KOPT-K1 (cell line): ENCODE measurements around the gene MROH8.
"Not testable (repeated sequence)": the region's sequence is repeated elsewhere in the genome, so short reads cannot be mapped to it uniquely, and the experiment has no call there.

Experiments used
- H3K27ac ChIP-seq: fragments of 200-600 bp; sonication (generic); 2 replicates; pipeline ENCODE4 v1.5.1; 2016; ENCODE audit warnings: antibody characterized with exemption, mild to moderate bottlenecking, low read depth, low read length; ENCODE audit not compliant: poor library complexity, severe bottlenecking
- H3K36me3 ChIP-seq: fragments of 200-600 bp; sonication (generic); 2 replicates; pipeline ENCODE4 v1.5.1; 2017; ENCODE audit warnings: antibody characterized with exemption, mild to moderate bottlenecking, low read length, moderate library complexity; ENCODE audit not compliant: insufficient read depth
- H3K9me3 ChIP-seq: fragments of 200-600 bp; sonication (generic); 2 replicates; pipeline ENCODE4 v1.5.1; 2017; ENCODE audit warnings: antibody characterized with exemption, low read length, mild to moderate bottlenecking; ENCODE audit not compliant: insufficient read depth, poor library complexity, severe bottlenecking

MROH8 gene

DNA sequence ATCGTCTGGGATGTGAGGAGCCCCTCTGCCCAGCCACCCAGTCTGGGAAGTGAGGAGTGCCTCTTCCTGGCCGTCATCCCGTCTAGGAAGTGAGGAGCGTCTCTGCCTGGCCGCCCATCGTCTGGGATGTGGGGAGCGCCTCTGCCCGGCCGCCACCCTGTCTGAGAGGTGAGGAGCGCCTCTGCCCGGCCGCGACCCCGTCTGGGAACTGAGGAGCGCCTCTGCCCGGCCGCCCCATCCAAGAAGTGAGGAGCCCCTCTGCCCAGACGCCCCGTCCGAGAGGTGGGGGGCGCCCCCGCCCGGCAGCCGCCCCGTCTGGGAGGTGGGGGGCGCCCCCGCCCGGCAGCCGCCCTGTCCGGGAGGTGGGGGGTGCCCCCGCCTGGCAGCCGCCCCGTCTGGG lies 28.5 kb downstream of the MROH8 start:
- H3K27ac ChIP-seq, H3K36me3 ChIP-seq, H3K9me3 ChIP-seq: not testable (repeated sequence)

DNA sequence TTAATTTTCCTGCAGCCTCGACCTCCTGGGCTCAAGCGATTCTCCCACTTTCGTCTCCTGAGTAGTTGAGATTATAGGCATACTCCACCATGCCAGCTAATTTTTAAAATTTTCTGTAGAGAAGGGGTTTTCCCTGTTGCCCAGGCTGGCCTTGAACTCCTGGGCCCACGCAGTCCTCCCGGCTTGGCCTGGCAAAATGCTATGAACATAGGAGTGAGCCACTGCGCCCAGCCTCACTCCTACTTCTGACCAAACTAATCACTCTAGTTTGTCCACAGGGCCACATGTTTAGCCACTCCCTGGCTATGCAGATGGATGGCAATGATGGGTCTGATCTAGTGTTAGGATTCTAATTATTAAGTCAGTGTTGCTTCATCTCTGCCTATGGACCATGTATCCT lies 32.1 kb downstream of the MROH8 start:
- Histone ChIP-seq H3K27ac (no peak overlapping the region), H3K36me3 (no peaks in the 10 kb centered on the region), H3K9me3 (no peaks in the 10 kb centered on the region)

DNA sequence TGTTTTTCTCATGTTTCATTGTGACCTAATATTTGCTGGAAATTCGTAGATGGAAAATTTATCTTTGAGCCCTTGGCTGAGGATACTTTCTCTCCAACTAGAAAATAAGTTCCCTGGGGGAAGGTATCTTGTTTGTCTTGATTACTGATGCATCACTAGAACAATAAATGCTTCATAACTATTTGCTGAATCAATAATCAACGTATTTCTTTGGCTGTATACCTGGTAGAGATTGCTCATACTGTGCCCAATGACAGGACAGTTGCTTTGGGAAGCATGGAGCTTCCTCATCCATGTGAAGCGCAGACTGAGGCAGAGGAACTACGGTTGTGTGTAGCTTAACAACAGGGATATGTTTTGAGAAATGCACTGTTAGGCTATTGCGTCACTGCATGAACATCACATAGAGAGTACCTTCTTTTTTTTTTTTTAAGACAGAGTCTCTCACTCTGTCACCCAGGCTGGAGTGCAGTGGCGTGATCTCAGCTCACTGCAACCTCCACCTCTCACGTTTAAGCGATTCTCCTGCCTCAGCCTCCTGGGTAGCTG lies 34.4 kb downstream of the MROH8 start:
- no peak overlapping the region for H3K27ac ChIP-seq
- H3K9me3 ChIP-seq, result no peaks in the 10 kb centered on the region
- H3K36me3 ChIP-seq, result no peaks in the 10 kb centered on the region

DNA sequence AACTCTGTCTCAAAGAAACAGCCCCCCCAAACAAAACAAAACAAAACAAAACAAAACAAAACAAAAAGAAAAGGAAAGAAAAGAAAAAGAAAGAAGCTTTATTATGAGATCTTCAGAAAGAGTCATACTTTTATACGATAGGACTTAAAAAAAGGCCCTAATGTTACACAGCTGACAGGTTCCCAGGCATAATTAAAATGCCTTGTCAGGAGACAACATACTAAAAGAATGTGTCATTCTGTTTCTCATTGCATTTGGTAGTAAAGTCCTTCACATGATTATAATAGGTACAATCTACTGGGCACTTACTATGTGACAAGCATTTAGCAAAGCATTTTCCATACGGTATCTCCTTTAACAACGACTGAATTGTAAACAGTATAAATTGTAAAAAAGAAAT lies 36.6 kb downstream of the MROH8 start:
- H3K36me3 ChIP-seq, result no peaks in the 10 kb centered on the region
- no peaks in the 10 kb centered on the region for H3K9me3 ChIP-seq
- no peak overlapping the region for H3K27ac ChIP-seq

DNA sequence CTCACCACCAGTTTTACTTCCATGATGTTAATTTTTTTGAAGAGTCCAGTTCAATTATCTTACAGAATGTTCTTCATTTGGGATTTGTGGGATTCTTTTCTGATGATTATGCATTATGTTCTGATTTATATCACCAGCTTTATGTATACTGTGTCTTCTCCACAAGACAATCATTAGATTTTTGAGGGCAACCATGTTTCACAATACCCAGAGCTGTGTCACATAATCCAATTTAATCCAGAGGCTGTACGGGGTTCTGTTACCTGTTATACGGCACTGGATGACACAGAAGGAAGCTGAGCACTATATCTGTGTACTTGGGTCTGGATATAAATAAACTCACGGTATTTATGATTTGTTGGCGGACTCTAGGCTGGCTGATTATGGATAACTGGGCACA lies 41.8 kb downstream of the MROH8 start:
- no peaks in the 10 kb centered on the region for H3K36me3 ChIP-seq
- no peaks in the 10 kb centered on the region for H3K9me3 ChIP-seq
- no peak overlapping the region for H3K27ac ChIP-seq

DNA sequence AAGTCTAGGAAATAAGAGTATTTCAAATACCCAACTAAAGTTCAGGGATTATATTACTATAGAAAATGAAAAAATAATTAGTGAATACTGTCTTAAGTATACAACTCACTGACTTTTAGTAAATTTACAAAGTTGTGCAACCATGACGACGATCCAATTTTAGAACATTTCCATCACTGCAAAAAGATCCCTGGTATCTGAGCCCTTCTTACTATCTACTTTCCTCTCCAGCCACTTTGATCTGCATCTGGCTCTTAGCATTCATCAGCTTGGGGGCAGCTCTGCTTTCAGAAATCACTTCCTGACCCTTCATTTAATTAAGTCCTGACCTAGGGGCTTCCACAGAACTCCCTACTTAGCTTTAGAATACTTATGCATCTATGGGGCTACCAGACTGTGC lies 45.4 kb downstream of the MROH8 start:
- H3K36me3 ChIP-seq, result no peaks in the 10 kb centered on the region
- no peak overlapping the region for H3K27ac ChIP-seq
- H3K9me3 ChIP-seq, result no peaks in the 10 kb centered on the region

DNA sequence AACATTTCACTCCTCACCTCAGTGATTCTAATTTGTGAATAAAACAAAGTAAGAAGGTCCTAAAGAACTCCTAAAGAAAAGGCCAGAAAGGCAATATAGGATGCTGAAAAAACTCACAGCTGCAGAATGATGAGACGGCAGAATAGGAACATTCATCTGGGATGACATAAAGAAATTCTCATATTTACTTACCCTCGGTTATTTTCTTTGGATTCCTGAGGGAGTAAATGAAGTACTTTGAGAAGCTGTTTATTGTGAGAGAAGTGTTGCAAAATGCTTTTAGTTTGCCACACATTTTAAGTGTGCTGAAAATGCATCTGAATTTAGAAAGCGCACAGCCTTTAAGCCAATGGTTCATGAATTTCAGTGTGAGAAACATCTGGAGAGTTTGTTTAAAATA lies 47.9 kb downstream of the MROH8 start:
- H3K9me3 ChIP-seq, result no peaks in the 10 kb centered on the region
- H3K36me3 ChIP-seq, result no peaks in the 10 kb centered on the region
- no peak overlapping the region for H3K27ac ChIP-seq

DNA sequence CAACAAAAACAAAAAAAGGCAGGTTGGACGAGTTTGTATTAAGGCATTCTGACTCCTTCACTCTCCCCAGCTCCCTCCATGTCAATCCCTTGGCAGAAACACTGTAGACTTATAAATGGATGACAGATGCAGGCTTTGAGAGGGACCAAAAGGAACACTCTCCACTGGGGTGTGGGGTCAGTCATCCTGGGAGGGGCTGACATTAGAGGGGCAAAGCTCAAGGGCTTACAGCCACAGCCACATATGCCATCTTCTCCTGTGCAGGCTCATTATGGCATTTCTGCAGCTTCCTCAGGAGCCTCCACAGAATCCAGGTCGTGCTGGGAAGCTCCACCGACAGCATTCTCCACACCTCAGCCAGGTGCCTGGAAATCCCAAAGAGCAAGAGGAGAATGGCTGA lies 50.5 kb downstream of the MROH8 start:
- Histone ChIP-seq H3K9me3 (peaks cover 4% of the 10 kb centered on the region), H3K27ac (no peak overlapping the region), H3K36me3 (no peaks in the 10 kb centered on the region)

DNA sequence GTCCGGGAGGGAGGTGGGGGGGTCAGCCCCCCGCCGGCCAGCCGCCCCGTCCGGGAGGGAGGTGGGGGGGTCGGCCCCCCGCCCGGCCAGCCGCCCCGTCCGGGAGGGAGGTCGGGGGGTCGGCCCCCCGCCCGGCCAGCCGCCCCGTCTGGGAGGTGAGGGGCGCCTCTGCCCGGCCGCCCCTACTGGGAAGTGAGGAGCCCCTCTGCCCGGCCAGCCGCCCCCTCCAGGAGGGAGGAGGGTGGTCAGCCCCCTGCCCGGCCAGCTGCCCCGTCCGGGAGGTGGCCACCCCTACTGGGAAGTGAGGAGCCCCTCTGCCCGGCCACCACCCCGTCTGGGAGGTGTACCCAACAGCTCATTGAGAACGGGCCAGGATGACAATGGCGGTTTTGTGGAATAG lies 53.1 kb downstream of the MROH8 start:
- not testable (repeated sequence) for H3K27ac ChIP-seq, H3K9me3 ChIP-seq, H3K36me3 ChIP-seq

DNA sequence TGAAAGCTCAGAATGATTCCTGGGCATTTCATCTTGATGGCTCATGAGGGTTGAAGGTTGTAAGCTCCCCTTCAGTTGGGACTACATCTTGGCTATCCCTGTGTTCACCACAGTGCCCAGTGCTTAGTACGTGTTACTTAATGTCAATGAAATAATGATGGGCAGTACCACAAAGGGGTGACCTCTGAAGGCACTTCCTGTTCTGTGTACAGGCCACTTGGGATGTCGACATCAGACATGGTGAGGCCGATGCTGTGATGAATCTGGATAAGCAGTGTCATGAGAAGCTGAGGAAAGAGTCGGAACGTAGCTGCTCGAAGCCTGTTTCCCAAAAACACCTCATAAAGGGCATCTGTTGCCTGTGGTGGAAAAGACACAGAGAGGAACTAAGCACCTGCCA lies 55.9 kb downstream of the MROH8 start:
- Histone ChIP-seq H3K9me3 (peaks cover 4% of the 10 kb centered on the region), H3K27ac (no peak overlapping the region)

DNA sequence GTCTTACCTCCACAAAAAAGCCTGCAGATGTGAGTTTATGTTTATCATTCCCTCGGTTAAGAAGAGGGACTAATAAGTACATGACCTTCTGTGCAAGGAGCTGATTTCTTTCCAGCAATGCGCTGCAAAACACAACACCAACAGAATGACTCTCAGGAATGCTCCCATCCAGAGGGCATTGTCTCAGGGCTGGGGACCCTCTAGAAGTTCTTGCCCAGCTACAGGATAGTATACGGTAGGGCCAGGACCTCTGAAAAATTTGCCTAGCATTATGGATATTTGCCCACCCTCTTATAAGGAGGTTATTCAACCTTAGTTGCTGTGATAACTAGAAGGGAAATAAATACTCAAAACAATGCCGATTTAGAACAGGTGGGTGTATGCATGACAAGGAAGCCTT lies 58.9 kb downstream of the MROH8 start:
- Histone ChIP-seq H3K36me3 (no peaks in the 10 kb centered on the region), H3K27ac (no peak overlapping the region), H3K9me3 (peaks cover 4% of the 10 kb centered on the region)

More for the DNA sequence above, 55.9 kb downstream of the MROH8 start:
- H3K36me3 ChIP-seq, result no peaks in the 10 kb centered on the region

DNA sequence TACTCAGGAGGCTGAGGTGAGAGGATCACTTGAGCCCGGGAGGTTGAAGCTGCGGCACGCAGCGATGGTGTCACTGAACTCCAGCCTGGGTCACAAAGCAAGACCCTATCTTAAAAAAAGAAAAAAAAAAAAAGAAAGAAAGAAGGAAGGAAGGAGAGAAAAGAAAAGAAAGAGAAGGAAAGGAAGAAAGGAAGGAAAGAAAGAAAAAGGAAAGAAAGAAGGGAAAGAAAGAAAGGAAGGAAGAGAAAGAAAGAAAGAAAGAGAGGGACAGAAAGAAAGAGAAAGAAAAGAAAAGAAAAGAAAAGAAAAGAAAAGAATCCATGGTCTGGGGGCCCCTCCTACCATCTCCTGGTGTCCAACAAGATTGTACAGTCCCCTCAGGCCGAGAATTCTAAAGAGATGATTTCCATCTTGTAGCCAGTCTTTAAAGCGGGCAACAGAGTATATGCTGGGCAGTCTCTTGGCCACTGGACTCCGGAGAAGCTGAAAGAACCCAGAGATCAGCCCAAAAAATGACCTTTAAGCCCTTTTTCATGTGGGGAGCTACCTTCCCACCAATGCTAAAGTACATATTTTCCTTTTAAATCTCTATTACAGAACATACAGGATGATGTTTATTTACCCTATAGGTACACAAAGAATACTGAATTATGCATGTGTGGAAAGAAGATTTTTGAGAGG lies 59.9 kb downstream of the MROH8 start:
- no peaks in the 10 kb centered on the region for H3K36me3 ChIP-seq
- H3K9me3 ChIP-seq, result no peaks in the 10 kb centered on the region
- no peak overlapping the region for H3K27ac ChIP-seq

DNA sequence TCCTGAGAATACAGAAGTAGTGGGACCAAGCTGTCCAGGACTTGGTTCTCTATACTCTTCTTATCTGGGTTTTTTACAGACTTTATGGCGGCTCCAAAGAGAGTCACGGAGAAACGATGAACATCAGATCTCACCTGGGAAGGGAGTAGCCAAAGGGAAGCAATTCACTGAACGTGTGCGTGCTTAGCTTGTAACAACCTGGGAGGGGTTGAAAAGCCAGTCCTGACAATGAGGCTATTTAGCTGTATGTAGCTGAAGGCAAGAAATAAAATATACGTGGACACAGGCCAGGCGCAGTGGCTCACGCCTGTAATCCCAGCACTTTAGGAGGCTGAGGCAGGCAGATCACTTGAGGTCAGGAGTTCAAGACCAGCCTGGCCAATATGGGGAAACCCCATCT lies 65.3 kb downstream of the MROH8 start:
- H3K9me3 ChIP-seq, result no peaks in the 10 kb centered on the region
- no peak overlapping the region for H3K27ac ChIP-seq
- H3K36me3 ChIP-seq, result no peaks in the 10 kb centered on the region

DNA sequence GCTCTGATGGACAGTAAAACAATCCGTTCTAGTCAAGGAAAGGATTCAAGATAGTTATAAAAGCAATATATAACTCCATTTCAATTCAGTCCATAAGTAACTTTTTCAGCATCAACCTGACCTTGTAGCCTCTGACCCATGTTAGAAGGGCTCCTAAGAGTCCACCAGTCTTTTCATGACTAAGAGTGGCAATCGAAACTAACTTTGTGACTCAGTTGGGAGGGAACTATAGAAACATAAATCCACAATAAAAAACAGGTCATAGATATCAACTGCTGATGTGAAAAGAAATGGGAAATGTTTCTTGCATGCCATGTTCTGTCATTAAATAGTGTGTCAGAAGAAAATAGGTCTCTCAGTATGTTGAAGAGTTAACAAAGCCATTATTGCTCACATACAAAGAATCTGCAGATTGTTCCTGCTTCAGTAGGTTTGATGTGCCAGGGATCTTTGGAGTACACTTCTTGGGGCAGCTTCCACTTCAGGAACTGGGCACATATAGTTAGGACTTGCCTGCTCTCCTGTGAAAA lies 67.4 kb downstream of the MROH8 start:
- no peaks in the 10 kb centered on the region for H3K36me3 ChIP-seq
- no peak overlapping the region for H3K27ac ChIP-seq
- H3K9me3 ChIP-seq, result no peaks in the 10 kb centered on the region

DNA sequence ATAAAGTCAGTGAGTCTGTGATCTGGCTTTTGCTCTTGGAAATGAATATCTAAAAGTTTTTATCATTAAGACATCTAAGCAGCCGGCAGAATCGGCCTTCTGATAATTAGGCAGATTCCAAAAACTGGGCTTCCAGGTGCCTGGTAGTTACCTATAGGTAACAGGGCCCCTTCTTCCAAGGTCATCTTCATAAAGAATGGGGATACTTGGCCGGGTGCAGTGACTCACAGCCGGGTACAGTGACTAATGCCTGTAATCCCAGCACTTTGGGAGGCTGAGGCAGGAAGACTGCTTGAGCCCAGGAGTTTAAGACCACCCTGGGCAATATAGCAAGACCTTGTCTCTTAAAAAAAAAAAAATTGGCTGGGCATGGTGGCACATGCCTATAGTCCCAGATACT lies 70.7 kb downstream of the MROH8 start:
- Histone ChIP-seq H3K36me3 (no peaks in the 10 kb centered on the region), H3K9me3 (no peaks in the 10 kb centered on the region), H3K27ac (no peak overlapping the region)

DNA sequence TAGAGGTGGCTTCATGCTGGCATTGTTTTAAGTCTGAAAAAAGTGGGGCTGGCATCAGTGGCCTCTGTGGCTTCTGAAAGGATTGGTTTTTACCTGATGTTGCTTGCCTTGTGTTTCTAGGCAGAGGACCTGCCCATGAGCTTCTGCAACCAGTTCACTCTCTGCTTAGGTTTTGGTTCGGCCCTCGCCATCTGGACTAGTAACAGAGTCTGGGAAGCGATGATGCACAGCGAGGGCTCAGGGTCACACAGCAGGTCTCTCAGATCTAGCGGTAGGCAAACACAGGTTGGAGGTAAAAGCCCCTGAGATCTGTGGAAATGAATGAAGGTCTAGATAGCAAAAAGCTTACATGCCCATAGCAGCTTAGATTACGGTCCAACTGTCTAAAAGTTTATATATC lies 76.8 kb downstream of the MROH8 start:
- no peaks in the 10 kb centered on the region for H3K36me3 ChIP-seq
- H3K27ac ChIP-seq, result no peak overlapping the region
- H3K9me3 ChIP-seq, result no peaks in the 10 kb centered on the region
